H1 (cell line): ENCODE measurements around the gene TAS2R41. TPM values are rescaled to one million over a fixed set of nuclear protein-coding genes. Genes with fewer than 3 reads are reported as not detected.

Source experiments
- CEBPB ChIP-seq: IDR thresholded peaks from 2 replicates; pipeline ENCODE4 v1.6.1; 2012; ENCODE audit warnings: low read depth, low read length
- CHD7 ChIP-seq: fragments of 300-600 bp; sonication (generic); IDR thresholded peaks from 2 replicates; pipeline ENCODE4 v1.7.1; 2012; ENCODE audit warnings: low read length, moderate library complexity, mild to moderate bottlenecking, inconsistent platforms; ENCODE audit not compliant: insufficient replicate concordance
- polyA plus RNA-seq, 7 experiments: library from polyadenylated mRNA; depleted of rRNA in 3 of 7; stranded (reverse) in 5 of 7; unstranded in 2 of 7; fragments of >200 nt in 5 of 7; fragments of 200-250 nt in 2 of 7; gene quantifications; 1 replicate in 5 of 7; 2 replicates in 1 of 7; 4 replicates in 1 of 7; pipeline versions ENCODE4 v1.2.1 to v1.2.3, GENCODE V29; 2011 to 2013; ENCODE audit warnings: missing spikeins in 2 of 7, mixed read lengths in 2 of 7
- total RNA-seq: library from RNA; stranded (reverse); fragmentation: NEBNext Ultra II Directional; extraction: Animal tissue kit (Norgen Biotek cat#: 25700); gene quantifications from 2 replicates; pipeline ENCODE4 v1.2.1, GENCODE V29; 2021

The TAS2R41 gene
- total and polyA plus RNA-seq, 2 of the 8 experiments (the other 6 are each of a cell fraction or from before 2014, with no cell fraction given), result 0.12 TPM; not detected in 1

- no peak for TF ChIP-seq CHD7
- no peak for TF ChIP-seq CEBPB
- TF ChIP-seq, all 59 proteins: peak for 0
Observed at GRCh38 chr7:143454091-143454680, 23.5 kb upstream of the TAS2R41 start (continued).
